Ishikawa (cell line): ENCODE data around the gene PPP3CB.

Experiments used
- CEBPB ChIP-seq: IDR thresholded peaks from 2 replicates; pipeline ENCODE4 v1.6.1; 2012
- CREB1 ChIP-seq: IDR thresholded peaks from 2 replicates; pipeline ENCODE4 v1.6.1; 2012; ENCODE audit warnings: low read depth
- EGR1 ChIP-seq: IDR thresholded peaks from 2 replicates; pipeline ENCODE4 v1.6.1; 2012
- EP300 ChIP-seq: IDR thresholded peaks from 2 replicates; pipeline ENCODE4 v1.6.1; 2012; ENCODE audit warnings: borderline replicate concordance
- FOXM1 ChIP-seq: IDR thresholded peaks from 2 replicates; pipeline ENCODE4 v1.6.1; 2012; ENCODE audit warnings: low read depth, borderline replicate concordance
- MAX ChIP-seq: IDR thresholded peaks from 2 replicates; pipeline ENCODE4 v1.6.1; 2012
- NFIC ChIP-seq: IDR thresholded peaks from 2 replicates; pipeline ENCODE4 v1.6.1; 2012
- RAD21 ChIP-seq: IDR thresholded peaks from 2 replicates; pipeline ENCODE4 v1.6.1; 2012; ENCODE audit warnings: low read depth
- TAF1 ChIP-seq: IDR thresholded peaks from 2 replicates; pipeline ENCODE4 v1.6.1; 2012; ENCODE audit warnings: low read depth, mild to moderate bottlenecking
- TCF12 ChIP-seq: IDR thresholded peaks from 2 replicates; pipeline ENCODE4 v1.6.1; 2012; ENCODE audit warnings: low read depth
- TEAD4 ChIP-seq: IDR thresholded peaks from 2 replicates; pipeline ENCODE4 v1.6.1; 2012
- YY1 ChIP-seq: IDR thresholded peaks from 2 replicates; pipeline ENCODE4 v1.6.1; 2012; ENCODE audit warnings: low read depth
- ZBTB7A ChIP-seq: IDR thresholded peaks from 2 replicates; pipeline ENCODE4 v1.6.1; 2012; ENCODE audit warnings: low read depth
- TF ChIP-seq, protein P1 (sequence below): IDR thresholded peaks from 2 replicates; pipeline ENCODE4 v1.6.1; 2012; ENCODE audit warnings: low read depth, mild to moderate bottlenecking
- TF ChIP-seq, protein P2 (sequence below): IDR thresholded peaks from 2 replicates; pipeline ENCODE4 v1.6.1; 2012

The PPP3CB gene

GRCh38 chr10:73401636-73402035 lies 94.2 kb downstream of the PPP3CB start:
- TF ChIP-seq TEAD4 (no peak), NFIC (no peak), EP300 (no peak), RAD21 (no peak), MAX (no peak), TAF1 (no peak), YY1 (no peak), EGR1 (no peak)
- TF ChIP-seq, protein P1, sequence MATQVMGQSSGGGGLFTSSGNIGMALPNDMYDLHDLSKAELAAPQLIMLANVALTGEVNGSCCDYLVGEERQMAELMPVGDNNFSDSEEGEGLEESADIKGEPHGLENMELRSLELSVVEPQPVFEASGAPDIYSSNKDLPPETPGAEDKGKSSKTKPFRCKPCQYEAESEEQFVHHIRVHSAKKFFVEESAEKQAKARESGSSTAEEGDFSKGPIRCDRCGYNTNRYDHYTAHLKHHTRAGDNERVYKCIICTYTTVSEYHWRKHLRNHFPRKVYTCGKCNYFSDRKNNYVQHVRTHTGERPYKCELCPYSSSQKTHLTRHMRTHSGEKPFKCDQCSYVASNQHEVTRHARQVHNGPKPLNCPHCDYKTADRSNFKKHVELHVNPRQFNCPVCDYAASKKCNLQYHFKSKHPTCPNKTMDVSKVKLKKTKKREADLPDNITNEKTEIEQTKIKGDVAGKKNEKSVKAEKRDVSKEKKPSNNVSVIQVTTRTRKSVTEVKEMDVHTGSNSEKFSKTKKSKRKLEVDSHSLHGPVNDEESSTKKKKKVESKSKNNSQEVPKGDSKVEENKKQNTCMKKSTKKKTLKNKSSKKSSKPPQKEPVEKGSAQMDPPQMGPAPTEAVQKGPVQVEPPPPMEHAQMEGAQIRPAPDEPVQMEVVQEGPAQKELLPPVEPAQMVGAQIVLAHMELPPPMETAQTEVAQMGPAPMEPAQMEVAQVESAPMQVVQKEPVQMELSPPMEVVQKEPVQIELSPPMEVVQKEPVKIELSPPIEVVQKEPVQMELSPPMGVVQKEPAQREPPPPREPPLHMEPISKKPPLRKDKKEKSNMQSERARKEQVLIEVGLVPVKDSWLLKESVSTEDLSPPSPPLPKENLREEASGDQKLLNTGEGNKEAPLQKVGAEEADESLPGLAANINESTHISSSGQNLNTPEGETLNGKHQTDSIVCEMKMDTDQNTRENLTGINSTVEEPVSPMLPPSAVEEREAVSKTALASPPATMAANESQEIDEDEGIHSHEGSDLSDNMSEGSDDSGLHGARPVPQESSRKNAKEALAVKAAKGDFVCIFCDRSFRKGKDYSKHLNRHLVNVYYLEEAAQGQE: no peak

DNA sequence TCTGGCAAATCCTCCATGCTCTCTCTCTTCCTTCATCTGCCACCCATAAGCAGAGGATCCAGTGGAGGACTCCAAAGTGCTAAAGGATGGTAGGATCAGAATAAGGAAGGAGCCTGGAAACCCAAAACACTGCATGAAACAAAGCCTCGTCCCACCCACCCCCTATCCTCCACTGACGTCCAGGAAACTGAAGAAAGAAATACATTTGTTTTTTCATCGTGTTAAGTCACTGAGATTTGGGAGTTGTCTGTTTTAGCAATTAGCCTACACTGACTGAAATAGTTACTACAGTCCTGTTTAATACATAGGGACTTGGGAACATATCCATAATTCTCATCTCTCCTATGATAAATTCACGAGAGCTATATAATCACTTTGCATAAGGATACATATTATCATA lies 96.8 kb downstream of the PPP3CB start:
- TF ChIP-seq, protein P1: no peak
- no peak for TF ChIP-seq TAF1

- TF ChIP-seq CEBPB (no peak), RAD21 (0 out of 2 replicates have a peak, but pooled peaks have one; percentile 17)
These were observed 97.8 kb downstream of the PPP3CB start for GRCh38 chr10:73398024-73398423.

DNA sequence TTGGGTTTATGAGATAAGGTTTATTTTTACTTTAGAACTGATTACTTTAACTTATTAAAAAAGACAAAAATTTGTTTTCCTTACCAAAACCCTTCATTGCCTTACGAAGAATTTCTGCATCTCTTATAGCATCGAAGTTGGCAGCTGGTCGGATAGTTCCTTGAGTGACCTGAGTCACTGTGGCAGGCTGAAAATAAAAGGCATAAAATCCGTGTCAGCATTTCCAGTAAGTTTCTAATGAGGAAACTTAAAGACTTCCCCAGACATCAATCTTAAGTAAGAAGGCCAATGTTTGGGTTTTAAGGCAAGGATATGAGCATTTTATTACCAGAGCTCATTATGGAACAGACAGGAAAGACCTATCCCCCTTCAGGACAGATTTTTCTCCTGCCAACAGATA lies 107.6 kb downstream of the PPP3CB start:
- TF ChIP-seq, protein P1: no peak

GRCh38 chr10:73386583-73386982 lies 109.2 kb downstream of the PPP3CB start:
- TF ChIP-seq TEAD4: no peak
- TF ChIP-seq ZBTB7A: no peak
- no peak for TF ChIP-seq TCF12
- TF ChIP-seq FOXM1: no peak
- TF ChIP-seq MAX: no peak
- TF ChIP-seq CREB1: no peak
- no peak for TF ChIP-seq RAD21
- no peak for TF ChIP-seq EGR1
- TF ChIP-seq, protein P1: no peak
- no peak for TF ChIP-seq YY1
- no peak for TF ChIP-seq CEBPB
- TF ChIP-seq NFIC: no peak
- TF ChIP-seq EP300: no peak
- TF ChIP-seq, protein P2, sequence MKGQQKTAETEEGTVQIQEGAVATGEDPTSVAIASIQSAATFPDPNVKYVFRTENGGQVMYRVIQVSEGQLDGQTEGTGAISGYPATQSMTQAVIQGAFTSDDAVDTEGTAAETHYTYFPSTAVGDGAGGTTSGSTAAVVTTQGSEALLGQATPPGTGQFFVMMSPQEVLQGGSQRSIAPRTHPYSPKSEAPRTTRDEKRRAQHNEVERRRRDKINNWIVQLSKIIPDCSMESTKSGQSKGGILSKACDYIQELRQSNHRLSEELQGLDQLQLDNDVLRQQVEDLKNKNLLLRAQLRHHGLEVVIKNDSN: no peak
- no peak for TF ChIP-seq TAF1
